Neutrophil (primary cell): ENCODE measurements around the gene TAGLN.
"Not testable (repeated sequence)": the region's sequence is repeated elsewhere in the genome, so short reads cannot be mapped to it uniquely, and the experiment has no call there.

ENCODE experiments used
- H3K27ac ChIP-seq: fragments of 200-600 bp; sonication (generic); 2 replicates; pipeline ENCODE4 v1.5.1; 2016; ENCODE audit warnings: mild to moderate bottlenecking, moderate library complexity
- H3K27me3 ChIP-seq: fragments of 200-600 bp; sonication (generic); 2 replicates; pipeline ENCODE4 v1.6.0; 2016; ENCODE audit warnings: mild to moderate bottlenecking
- H3K36me3 ChIP-seq: fragments of 200-600 bp; sonication (generic); 2 replicates; pipeline ENCODE4 v1.5.1; 2017
- H3K4me1 ChIP-seq, 2 experiments: fragments of 200-600 bp in 1 of 2; sonication (generic) in 1 of 2; 1 replicate in 1 of 2; 2 replicates in 1 of 2; pipeline versions ENCODE4 v1.5.1 to v1.6.1; 2013 to 2016; ENCODE audit warnings: low read depth in 1 of 2, low read length in 1 of 2, mild to moderate bottlenecking in 1 of 2, moderate library complexity in 1 of 2; ENCODE audit not compliant: control insufficient read depth in 1 of 2, insufficient read depth in 1 of 2
- H3K4me3 ChIP-seq, 2 experiments: fragments of 200-600 bp in 1 of 2; sonication (generic) in 1 of 2; 1 replicate in 1 of 2; 2 replicates in 1 of 2; pipeline ENCODE4 v1.5.1; 2013 to 2016; ENCODE audit warnings: low read depth in 1 of 2, low read length in 1 of 2, mild to moderate bottlenecking in 1 of 2, moderate library complexity in 1 of 2
- H3K9me3 ChIP-seq: fragments of 200-600 bp; sonication (generic); 2 replicates; pipeline ENCODE4 v1.5.1; 2016
- TF ChIP-seq, protein P1 (sequence below): fragments of 200-600 bp; sonication (generic); IDR thresholded peaks from 2 replicates; pipeline ENCODE4 v1.5.1; 2016; ENCODE audit warnings: antibody characterized with exemption

Gene TAGLN

GRCh38 chr11:117180661-117181585 lies 18.2 kb upstream of the TAGLN start:
- peaks cover 4% of the 10 kb centered on the region for H3K36me3 ChIP-seq
- H3K27ac ChIP-seq, result no peak overlapping the region
- H3K4me1 ChIP-seq, result peaks cover 16 to 19% of the 10 kb centered on the region in 2 experiments
- TF ChIP-seq, protein P1, sequence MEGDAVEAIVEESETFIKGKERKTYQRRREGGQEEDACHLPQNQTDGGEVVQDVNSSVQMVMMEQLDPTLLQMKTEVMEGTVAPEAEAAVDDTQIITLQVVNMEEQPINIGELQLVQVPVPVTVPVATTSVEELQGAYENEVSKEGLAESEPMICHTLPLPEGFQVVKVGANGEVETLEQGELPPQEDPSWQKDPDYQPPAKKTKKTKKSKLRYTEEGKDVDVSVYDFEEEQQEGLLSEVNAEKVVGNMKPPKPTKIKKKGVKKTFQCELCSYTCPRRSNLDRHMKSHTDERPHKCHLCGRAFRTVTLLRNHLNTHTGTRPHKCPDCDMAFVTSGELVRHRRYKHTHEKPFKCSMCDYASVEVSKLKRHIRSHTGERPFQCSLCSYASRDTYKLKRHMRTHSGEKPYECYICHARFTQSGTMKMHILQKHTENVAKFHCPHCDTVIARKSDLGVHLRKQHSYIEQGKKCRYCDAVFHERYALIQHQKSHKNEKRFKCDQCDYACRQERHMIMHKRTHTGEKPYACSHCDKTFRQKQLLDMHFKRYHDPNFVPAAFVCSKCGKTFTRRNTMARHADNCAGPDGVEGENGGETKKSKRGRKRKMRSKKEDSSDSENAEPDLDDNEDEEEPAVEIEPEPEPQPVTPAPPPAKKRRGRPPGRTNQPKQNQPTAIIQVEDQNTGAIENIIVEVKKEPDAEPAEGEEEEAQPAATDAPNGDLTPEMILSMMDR, result no peak
- peaks cover 10% of the 10 kb centered on the region for H3K27me3 ChIP-seq
- no peaks in the 10 kb centered on the region for H3K9me3 ChIP-seq
- no peak overlapping the region for H3K4me3 ChIP-seq

DNA sequence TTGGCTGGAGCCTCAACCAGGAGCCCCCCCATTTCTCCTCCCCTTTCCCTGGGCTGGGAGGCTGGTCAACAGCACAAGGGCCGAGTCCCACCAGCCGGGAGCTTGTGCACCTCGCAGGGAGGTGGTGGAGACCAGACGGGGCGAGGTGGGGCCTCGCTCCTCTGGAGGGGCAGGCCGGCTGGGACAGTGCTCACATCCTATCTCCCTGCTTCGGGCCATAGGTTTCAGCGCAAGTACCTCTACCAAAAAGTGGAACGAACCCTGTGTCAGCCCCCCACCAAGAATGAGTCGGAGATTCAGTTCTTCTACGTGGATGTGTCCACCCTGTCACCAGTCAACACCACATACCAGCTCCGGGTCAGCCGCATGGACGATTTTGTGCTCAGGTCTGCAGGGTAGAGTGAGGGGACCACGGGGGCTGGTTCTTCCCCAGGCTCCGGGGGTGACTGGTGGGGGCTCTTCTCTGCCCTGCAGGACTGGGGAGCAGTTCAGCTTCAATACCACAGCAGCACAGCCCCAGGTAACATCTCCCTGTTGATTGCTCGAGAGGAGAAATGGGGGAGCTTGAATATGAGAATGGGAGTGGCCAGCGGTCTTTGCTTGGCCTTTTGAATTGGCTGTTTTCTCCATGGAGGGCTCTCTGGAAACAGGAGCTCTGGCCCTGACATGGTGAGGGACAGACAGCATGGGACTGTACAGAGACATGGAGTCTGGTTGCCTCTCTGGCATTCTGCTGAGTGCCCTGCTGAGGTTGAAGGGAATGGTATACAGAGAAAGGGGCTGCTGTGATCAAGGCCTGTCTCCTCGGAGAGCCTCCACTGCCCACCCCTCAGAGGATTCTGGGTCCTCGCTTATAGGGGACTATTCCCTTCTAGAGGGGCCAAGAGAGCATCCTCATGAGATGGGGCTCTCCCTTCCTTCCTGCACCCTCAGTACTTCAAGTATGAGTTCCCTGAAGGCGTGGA lies 17.3 kb upstream of the TAGLN start:
- H3K27ac ChIP-seq, result no peak overlapping the region

DNA sequence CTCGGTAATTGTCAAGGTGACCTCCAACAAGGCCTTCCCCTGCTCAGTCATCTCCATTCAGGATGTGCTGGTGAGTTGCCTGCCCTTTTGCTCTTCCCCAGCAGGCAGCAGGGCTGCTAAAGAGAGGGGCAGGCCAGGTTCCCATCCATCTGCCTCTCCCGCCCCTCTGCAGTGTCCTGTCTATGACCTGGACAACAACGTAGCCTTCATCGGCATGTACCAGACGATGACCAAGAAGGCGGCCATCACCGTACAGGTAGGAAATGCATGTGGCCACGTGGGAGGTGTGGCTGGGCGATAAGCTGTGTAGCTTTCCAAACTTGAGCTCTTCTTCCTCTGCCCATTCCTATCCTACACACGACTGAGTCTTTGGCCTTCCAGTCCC lies 16.6 kb upstream of the TAGLN start:
- Histone ChIP-seq H3K27me3 (peaks cover 10% of the 10 kb centered on the region), H3K9me3 (no peaks in the 10 kb centered on the region), H3K27ac (no peak overlapping the region), H3K36me3 (peaks cover 7% of the 10 kb centered on the region), H3K4me3 (no peak overlapping the region), H3K4me1 (peaks cover 16 to 19% of the 10 kb centered on the region in 2 experiments)
- TF ChIP-seq, protein P1, result no peak

More for the DNA sequence above, 17.3 kb upstream of the TAGLN start:
- TF ChIP-seq, protein P1, result no peak
- H3K4me1 ChIP-seq, result peaks cover 16 to 19% of the 10 kb centered on the region in 2 experiments
- no peaks in the 10 kb centered on the region for H3K9me3 ChIP-seq
- peaks cover 10% of the 10 kb centered on the region for H3K27me3 ChIP-seq
- H3K36me3 ChIP-seq, result peaks cover 4% of the 10 kb centered on the region
- H3K4me3 ChIP-seq, result no peak overlapping the region

GRCh38 chr11:117183178-117183577 lies 16.0 kb upstream of the TAGLN start:
- H3K4me1 ChIP-seq, result peaks cover 13 to 15% of the 10 kb centered on the region in 2 experiments
- H3K9me3 ChIP-seq, H3K4me3 ChIP-seq, H3K27ac ChIP-seq, H3K36me3 ChIP-seq: not testable (repeated sequence)
- H3K27me3 ChIP-seq, result peaks cover 10% of the 10 kb centered on the region

DNA sequence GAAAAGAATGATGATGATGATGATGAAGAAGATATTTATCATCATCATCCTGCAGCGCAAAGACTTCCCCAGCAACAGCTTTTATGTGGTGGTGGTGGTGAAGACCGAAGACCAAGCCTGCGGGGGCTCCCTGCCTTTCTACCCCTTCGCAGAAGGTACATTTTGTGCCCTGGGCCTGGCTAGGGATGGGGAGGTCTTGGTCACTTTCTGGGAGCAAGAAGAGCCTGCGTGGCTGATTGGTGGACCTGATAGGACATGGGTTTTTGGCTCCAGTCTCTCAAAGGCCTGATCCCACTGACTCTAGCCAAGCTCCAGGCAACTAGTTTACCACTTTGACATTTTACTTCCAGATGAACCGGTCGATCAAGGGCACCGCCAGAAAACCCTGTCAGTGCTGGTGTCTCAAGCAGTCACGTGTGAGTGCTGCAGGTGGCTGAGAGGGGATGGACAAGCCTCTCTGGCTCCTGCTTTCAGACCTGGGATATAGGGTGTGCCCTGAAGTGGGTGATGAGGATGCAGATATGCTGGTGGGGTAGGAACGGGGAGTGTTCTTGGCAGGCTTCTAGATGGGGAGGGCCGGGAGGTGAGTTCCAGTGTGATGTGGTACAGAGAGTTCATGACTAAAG lies 15.3 kb upstream of the TAGLN start:
- Histone ChIP-seq H3K4me1 (peaks cover 10 to 11% of the 10 kb centered on the region in 2 experiments), H3K27me3 (peaks cover 10% of the 10 kb centered on the region), H3K36me3 (peaks cover 8% of the 10 kb centered on the region), H3K9me3 (no peaks in the 10 kb centered on the region), H3K27ac (no peak overlapping the region), H3K4me3 (no peak overlapping the region)
- TF ChIP-seq, protein P1, result no peak
